T47D (cell line): Measurements from ENCODE around the gene GTF3A.

Experiments
- DNase-seq, 2 experiments: peaks; one replicate each; pipeline versions ENCODE4 v3.0.0 to v3.0.0-alpha.2; 2011 to 2012; ENCODE audit warnings: low read depth in 1 of 2, low spot score in 1 of 2
- JUND ChIP-seq: IDR thresholded peaks from 2 replicates; pipeline ENCODE4 v1.6.1; 2012; ENCODE audit warnings: low read depth
- in situ Hi-C: cut with HindIII; loops from 2 replicates; pipeline ENCODE4 v1.10.0; 2016; ENCODE audit warnings: low sequenced_read_pairs, low pct_unique_long_range_greater_than_20kb

Gene GTF3A

DNA sequence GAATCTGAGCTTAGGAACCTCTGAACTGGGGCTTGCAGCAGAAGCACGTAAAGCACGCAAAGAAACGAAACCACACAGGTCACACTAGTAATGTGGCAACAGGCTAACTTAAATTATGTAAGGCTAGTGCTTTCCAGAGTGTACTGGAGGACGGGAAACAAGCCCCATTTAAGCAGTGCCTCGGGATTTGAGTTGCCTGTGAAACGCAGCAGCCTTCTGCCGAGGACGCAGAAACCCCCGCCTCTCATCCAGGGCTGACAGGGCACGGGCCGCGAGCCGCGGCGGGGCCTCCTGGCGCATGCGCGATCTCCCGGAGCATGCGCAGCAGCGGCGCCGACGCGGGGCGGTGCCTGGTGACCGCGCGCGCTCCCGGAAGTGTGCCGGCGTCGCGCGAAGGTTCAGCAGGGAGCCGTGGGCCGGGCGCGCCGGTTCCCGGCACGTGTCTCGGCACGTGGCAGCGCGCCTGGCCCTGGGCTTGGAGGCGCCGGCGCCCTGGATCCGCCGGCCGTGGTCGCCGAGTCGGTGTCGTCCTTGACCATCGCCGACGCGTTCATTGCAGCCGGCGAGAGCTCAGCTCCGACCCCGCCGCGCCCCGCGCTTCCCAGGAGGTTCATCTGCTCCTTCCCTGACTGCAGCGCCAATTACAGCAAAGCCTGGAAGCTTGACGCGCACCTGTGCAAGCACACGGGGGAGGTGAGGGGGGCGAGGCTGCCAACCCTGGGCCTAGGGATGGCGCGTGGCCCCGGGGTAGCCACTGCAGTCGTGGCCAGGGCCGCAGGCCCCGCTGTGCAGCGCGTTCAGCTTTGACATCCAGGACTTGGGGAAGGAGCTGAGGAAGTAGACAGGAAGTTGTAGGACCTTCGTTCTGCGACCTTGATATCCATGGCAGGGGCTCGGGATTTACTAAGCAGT, at the start of gene GTF3A:
TSS of gene GTF3A (plus strand) at position 374 of the 912 bp plus-strand sequence.
- peak; percentile 71 to 89 for DNase-seq
- TF ChIP-seq JUND: no peak
- in situ Hi-C loops: no loop called here

DNA sequence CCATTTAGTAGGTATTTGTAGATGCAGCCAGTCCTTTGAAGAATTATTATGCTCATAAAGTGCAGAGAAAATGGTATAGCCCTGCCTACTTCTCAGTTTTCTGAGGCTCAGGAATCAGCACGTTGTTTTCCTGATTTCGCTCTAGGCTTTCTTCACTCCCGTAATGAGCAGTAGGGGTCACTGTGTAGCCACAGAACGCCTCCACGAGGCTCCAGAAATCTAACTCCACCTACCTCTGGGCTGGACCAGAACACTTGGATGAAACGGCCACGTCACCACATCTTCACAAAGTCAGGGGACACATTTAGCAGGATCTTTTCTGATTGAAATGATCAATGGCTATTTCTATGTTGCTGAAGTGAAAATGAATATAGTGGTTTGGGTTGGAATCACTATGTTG, 49.8 kb upstream of the GTF3A start:
- no peak for TF ChIP-seq JUND
- in situ Hi-C loops: no loop called here
- DNase-seq: peak; percentile 39 to 85

DNA sequence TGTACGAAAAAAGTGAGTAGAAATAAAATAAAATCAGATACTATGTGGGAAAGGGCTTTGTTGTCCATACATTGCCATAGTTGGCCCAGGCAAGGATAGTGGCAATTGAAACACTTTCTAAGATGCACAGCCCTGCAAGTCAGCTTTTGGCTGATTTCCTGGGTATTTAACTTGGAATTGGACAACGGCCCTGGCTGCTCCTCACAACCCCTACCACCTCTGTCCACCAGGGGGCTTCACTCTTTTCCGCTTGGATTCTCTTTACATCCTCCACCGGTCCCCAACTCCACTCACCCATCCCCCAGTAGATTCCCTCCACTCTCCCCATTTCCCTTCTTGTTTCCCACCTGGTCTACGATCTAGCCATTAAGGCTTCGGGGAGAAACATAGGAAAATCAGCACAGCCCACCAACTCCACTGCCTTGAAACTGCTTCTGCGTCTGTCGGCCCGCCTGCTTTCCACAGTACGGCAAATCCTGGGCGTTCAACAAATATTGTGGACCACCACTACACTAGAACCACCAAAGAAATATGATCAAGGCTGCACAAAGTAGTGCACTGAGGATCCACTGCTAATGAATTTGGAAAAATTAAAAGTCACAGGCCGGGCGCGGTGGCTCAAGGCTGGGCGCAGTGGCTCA, 48.6 kb upstream of the GTF3A start:
- no peak for TF ChIP-seq JUND
- peak in 1 of 2 experiments; percentile 58 for DNase-seq
- in situ Hi-C loops: no loop called here

GRCh38 chr13:27379126-27379525, 45.3 kb upstream of the GTF3A start:
- TF ChIP-seq JUND: no peak
- in situ Hi-C loops: no loop called here
- DNase-seq: no peak

- peak in 1 of 2 experiments; percentile 80 for DNase-seq
- TF ChIP-seq JUND: no peak
- in situ Hi-C loops: no loop called here
These were observed 44.5 kb upstream of the GTF3A start for GRCh38 chr13:27379694-27380641.

- in situ Hi-C loops: no loop called here
- TF ChIP-seq JUND: no peak
- DNase-seq: no peak
These were observed 42.8 kb upstream of the GTF3A start for GRCh38 chr13:27381601-27382000.

- peak in 1 of 2 experiments; percentile 34 for DNase-seq
- no peak for TF ChIP-seq JUND
- in situ Hi-C loops: no loop called here
These were observed 41.1 kb upstream of the GTF3A start for GRCh38 chr13:27383104-27383921.

GRCh38 chr13:27384285-27384684, 40.1 kb upstream of the GTF3A start:
- in situ Hi-C loops: no loop called here
- TF ChIP-seq JUND: no peak
- no peak for DNase-seq

- no peak for TF ChIP-seq JUND
- in situ Hi-C loops: no loop called here
- peak in 1 of 2 experiments; percentile 24 for DNase-seq
These were observed 36.2 kb upstream of the GTF3A start for GRCh38 chr13:27388241-27388640.

- in situ Hi-C loops: no loop called here
- no peak for TF ChIP-seq JUND
- no peak for DNase-seq
These were observed 34.5 kb upstream of the GTF3A start for GRCh38 chr13:27389891-27390290.

DNA sequence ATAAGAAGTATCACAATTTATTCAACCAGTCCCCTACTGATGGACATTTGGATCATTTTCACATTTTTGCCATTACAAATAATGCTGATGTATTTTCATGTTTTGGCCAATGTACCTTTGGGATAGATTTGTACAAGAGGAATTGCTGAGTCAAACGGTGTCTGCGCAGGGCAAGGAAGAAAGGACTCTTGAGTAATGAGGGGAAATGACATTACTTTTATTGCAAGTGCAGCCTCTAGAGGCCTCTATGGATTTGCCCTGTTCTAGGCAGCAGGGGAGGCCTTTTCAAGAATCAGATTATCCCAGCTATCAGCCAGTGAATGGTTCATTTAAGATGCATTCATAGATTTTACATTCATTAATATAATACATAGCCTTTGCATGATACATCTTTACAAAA, 32.9 kb upstream of the GTF3A start:
- no peak for TF ChIP-seq JUND
- no peak for DNase-seq
- in situ Hi-C loops: no loop called here
